Caco-2 (cell line): ENCODE measurements around the gene CCT2. TPM values are rescaled to one million over a fixed set of nuclear protein-coding genes. Genes with fewer than 3 reads are reported as not detected.

ENCODE experiments used
- BruUV-seq: library from RNA; stranded (reverse); fragments of 400-500 nt; replicated peaks from 2 replicates; lab custom pipeline; 2021; lab: Mats Ljungman, UMichigan
- CTCF ChIA-PET: fragments of 300-600 bp; sonication (Branson Sonifier 250); formaldehyde crosslinking; loops from one replicate; lab custom pipeline; 2022; ENCODE audit warnings: antibody characterized with exemption; lab: Charles Lee
- POLR2A ChIA-PET: fragments of 300-600 bp; sonication (Branson Sonifier 250); formaldehyde crosslinking; loops from one replicate; lab custom pipeline; 2022; ENCODE audit warnings: antibody characterized with exemption; lab: Charles Lee
- DNase-seq, 2 experiments: peaks; one replicate each; pipeline versions ENCODE4 v3.0.0 to v3.0.0-alpha.2; 2020 to 2022
- H3K27me3 ChIP-seq: replicated peaks from 2 replicates; pipeline ENCODE4 v1.6.0; 2011; ENCODE audit warnings: low read length; ENCODE audit not compliant: control insufficient read depth, insufficient read depth
- H3K36me3 ChIP-seq: 2 replicates; pipeline ENCODE4 v1.5.1; 2011; ENCODE audit warnings: low read length; ENCODE audit not compliant: control insufficient read depth, insufficient read depth
- H3K4me1 ChIP-seq: fragments of 250-450 bp; sonication (Bioruptor Pico); 2 replicates; pipeline ENCODE4 v1.5.1; 2020; ENCODE audit warnings: mild to moderate bottlenecking
- H3K4me3 ChIP-seq: 2 replicates; pipeline ENCODE4 v1.5.1; 2011; ENCODE audit warnings: low read depth, mild to moderate bottlenecking, control low read depth, low read length
- H3K9me3 ChIP-seq: fragments of 250-450 bp; sonication (Bioruptor Pico); 2 replicates; pipeline ENCODE4 v1.5.1; 2020; ENCODE audit warnings: mild to moderate bottlenecking, moderate library complexity
- H3K27ac Mint-ChIP-seq: one replicate; pipeline ENCODE4 v1.8.0; 2022; ENCODE audit warnings: mixed read lengths; ENCODE audit not compliant: unreplicated experiment
- H3K27me3 Mint-ChIP-seq: one replicate; pipeline ENCODE4 v1.8.0; 2022; ENCODE audit warnings: mixed read lengths; ENCODE audit not compliant: insufficient read depth, unreplicated experiment
- H3K36me3 Mint-ChIP-seq: one replicate; pipeline ENCODE4 v1.8.0; 2022; ENCODE audit warnings: mild to moderate bottlenecking, mixed read lengths; ENCODE audit not compliant: insufficient read depth, unreplicated experiment
- H3K4me1 Mint-ChIP-seq: one replicate; pipeline ENCODE4 v1.8.0; 2022; ENCODE audit warnings: low read depth, mixed read lengths; ENCODE audit not compliant: unreplicated experiment
- H3K4me3 Mint-ChIP-seq: one replicate; pipeline ENCODE4 v1.8.0; 2022; ENCODE audit warnings: mild to moderate bottlenecking, moderate library complexity, mixed read lengths; ENCODE audit not compliant: unreplicated experiment
- H3K9me3 Mint-ChIP-seq: one replicate; pipeline ENCODE4 v1.8.0; 2022; ENCODE audit warnings: mixed read lengths; ENCODE audit not compliant: unreplicated experiment
- intact Hi-C: fragments of 100-400 bp; cut with micrococcal nuclease; formaldehyde crosslinking; loops from one replicate; pipeline ENCODE4 v1.10.0; 2022; ENCODE audit not compliant: unreplicated experiment
- total RNA-seq: library from RNA; stranded (reverse); gene quantifications from 2 replicates; pipeline ENCODE4 v1.2.3, GENCODE V29; 2022
- TF ChIP-seq, protein P1 (sequence below), 2 experiments: fragments of 200-600 bp in 1 of 2; IDR thresholded peaks; 1 replicate in 1 of 2; 2 replicates in 1 of 2; pipeline versions ENCODE4 v1.5.1 to v1.8.0; 2011 to 2022; ENCODE audit warnings: antibody characterized with exemption in 1 of 2, control low read depth in 1 of 2, inconsistent platforms in 1 of 2, low read depth in 1 of 2, low read length in 1 of 2, mild to moderate bottlenecking in 1 of 2, moderate library complexity in 1 of 2; ENCODE audit not compliant: insufficient read depth in 1 of 2, severe bottlenecking in 1 of 2, unreplicated experiment in 1 of 2

Gene CCT2
- total RNA-seq, 1 experiment from 2014 or later = 321 TPM

DNA sequence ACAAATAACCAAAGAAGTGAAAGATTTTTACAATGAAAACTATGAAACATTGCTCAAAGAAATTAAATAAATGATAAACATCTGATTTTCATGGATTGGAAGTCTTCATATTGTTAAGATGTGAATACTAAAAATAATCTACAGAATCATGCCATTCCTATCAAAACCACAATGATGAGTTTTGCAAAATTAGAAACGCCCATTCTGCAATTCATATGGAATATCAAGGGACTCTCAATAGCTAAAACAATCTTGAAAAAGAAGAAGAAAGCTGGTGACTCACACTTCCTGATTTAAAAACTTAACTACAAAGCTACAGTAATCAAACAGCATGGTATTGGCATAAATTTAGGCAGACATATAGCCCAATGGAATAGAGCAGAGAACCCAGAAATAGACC is 40.2 kb upstream of the CCT2 start:
- ChIA-PET POLR2A (interaction anchor here (0.6 kb wide), 1 partner anchor 71 kb away, joined by 5 read pairs; no protein-coding TSS in a partner anchor), CTCF (no interaction called here)
- Histone ChIP-seq H3K4me1 (no peaks in the 10 kb centered on the region), H3K4me3 (no peak overlapping the region), H3K27me3 (no peaks in the 10 kb centered on the region), H3K36me3 (peaks cover 2% of the 10 kb centered on the region; the same call in 1 of the 2 replicates), H3K9me3 (0 out of 2 replicates have a peak, but pooled peaks cover 4% of the 10 kb centered on the region)
- TF ChIP-seq, protein P1, sequence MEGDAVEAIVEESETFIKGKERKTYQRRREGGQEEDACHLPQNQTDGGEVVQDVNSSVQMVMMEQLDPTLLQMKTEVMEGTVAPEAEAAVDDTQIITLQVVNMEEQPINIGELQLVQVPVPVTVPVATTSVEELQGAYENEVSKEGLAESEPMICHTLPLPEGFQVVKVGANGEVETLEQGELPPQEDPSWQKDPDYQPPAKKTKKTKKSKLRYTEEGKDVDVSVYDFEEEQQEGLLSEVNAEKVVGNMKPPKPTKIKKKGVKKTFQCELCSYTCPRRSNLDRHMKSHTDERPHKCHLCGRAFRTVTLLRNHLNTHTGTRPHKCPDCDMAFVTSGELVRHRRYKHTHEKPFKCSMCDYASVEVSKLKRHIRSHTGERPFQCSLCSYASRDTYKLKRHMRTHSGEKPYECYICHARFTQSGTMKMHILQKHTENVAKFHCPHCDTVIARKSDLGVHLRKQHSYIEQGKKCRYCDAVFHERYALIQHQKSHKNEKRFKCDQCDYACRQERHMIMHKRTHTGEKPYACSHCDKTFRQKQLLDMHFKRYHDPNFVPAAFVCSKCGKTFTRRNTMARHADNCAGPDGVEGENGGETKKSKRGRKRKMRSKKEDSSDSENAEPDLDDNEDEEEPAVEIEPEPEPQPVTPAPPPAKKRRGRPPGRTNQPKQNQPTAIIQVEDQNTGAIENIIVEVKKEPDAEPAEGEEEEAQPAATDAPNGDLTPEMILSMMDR (IDR thresholded peaks at IDR 0.05; ENCODE audit: insufficient read depth in 1 of 2, low read depth in 1 of 2, low read length in 1 of 2, severe bottlenecking in 1 of 2, unreplicated experiment in 1 of 2) = no peak
- Mint-ChIP-seq H3K4me1 (peaks cover 21% of the 10 kb centered on the region), H3K36me3 (peaks cover 76% of the 10 kb centered on the region), H3K27me3 (no peaks in the 10 kb centered on the region), H3K4me3 (no peak overlapping the region), H3K9me3 (peaks cover 13% of the 10 kb centered on the region), H3K27ac (no peak overlapping the region)
- BruUV-seq = no TSS peak
- intact Hi-C loops = no loop called here
- no peak for DNase-seq

DNA sequence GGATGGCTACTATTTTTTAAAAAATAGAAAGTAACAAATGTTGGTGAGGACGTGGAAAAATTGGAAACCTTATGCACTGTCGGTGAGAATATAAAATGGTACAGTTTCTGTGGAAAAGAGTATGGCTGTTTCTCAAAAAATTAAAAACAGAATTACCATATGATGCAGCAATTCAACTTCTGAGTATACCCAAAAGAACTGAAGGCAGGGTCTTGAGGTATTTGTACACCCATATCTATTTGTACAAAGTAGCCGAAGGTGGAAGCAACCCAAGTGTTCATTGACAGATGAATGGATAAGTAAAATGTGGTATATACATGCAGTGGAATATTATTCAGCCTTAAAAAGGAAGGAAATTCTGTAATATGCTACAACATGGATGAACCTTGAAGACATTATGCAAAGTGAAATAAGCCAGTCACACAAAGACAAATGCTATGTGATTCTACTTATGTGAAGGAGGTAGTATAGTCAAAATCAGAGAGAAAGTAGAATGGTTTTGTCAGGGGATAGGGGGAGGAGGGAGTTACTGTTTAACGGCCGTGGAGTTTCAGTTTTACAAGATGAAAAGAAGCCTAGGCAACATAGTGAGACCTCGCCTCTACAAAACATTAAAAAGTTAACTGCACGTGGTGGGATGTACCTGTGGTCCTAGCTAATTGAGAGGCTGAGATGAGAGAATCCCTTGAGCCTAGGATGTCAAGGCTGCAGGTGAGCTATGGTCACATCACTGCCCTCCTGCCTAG is 38.4 kb upstream of the CCT2 start:
- TF ChIP-seq, protein P1 (IDR thresholded peaks at IDR 0.05; ENCODE audit: insufficient read depth in 1 of 2, low read depth in 1 of 2, low read length in 1 of 2, severe bottlenecking in 1 of 2, unreplicated experiment in 1 of 2) = no peak
- intact Hi-C loops = no loop called here
- Mint-ChIP-seq H3K9me3 (peaks cover 13% of the 10 kb centered on the region), H3K4me3 (no peak overlapping the region), H3K36me3 (peaks cover 74% of the 10 kb centered on the region), H3K27me3 (no peaks in the 10 kb centered on the region), H3K27ac (no peak overlapping the region), H3K4me1 (peaks cover 16% of the 10 kb centered on the region)
- Histone ChIP-seq H3K27me3 (no peaks in the 10 kb centered on the region), H3K4me1 (no peaks in the 10 kb centered on the region), H3K9me3 (0 out of 2 replicates have a peak, but pooled peaks cover 4% of the 10 kb centered on the region), H3K4me3 (no peak overlapping the region), H3K36me3 (peaks cover 2% of the 10 kb centered on the region; the same call in 1 of the 2 replicates)
- ChIA-PET POLR2A (no interaction called here), CTCF (no interaction called here)
- no peak for DNase-seq
- BruUV-seq = no TSS peak

GRCh38 chr12:69548687-69549086 is 36.6 kb upstream of the CCT2 start:
- intact Hi-C loops = no loop called here
- ChIA-PET POLR2A (no interaction called here), CTCF (no interaction called here)

More at GRCh38 chr12:69548687-69549086, 36.6 kb upstream of the CCT2 start:
- Histone ChIP-seq H3K4me1 (peaks cover 1% of the 10 kb centered on the region; the same call in 1 of the 2 replicates), H3K27me3 (no peaks in the 10 kb centered on the region), H3K4me3 (no peak overlapping the region), H3K36me3 (no peaks in the 10 kb centered on the region), H3K9me3 (no peaks in the 10 kb centered on the region)
- DNase-seq = no peak
- Mint-ChIP-seq H3K36me3 (peaks cover 71% of the 10 kb centered on the region), H3K4me1 (peaks cover 21% of the 10 kb centered on the region), H3K4me3 (no peak overlapping the region), H3K9me3 (peaks cover 4% of the 10 kb centered on the region), H3K27ac (no peak overlapping the region), H3K27me3 (no peaks in the 10 kb centered on the region)
- no TSS peak for BruUV-seq
- TF ChIP-seq, protein P1 (IDR thresholded peaks at IDR 0.05; ENCODE audit: insufficient read depth in 1 of 2, low read depth in 1 of 2, low read length in 1 of 2, severe bottlenecking in 1 of 2, unreplicated experiment in 1 of 2) = no peak
